Neural cell (in vitro differentiated cells): Measurements from ENCODE around the gene ABCB8. TPM values are rescaled to one million over a fixed set of nuclear protein-coding genes. Genes with fewer than 3 reads are reported as not detected.
A peak's percentile ranks its signal among the peaks of the same experiment; 100 is the strongest.

Source experiments
- H2AFZ ChIP-seq: fragments of 200-600, 300-800 bp; sonication (generic), shearing (Covaris generic); 2 replicates; pipeline ENCODE4 v1.6.0; 2014; ENCODE audit warnings: low read depth, mild to moderate bottlenecking, antibody characterized with exemption, low read length, moderate library complexity
- H3F3A ChIP-seq: fragments of 200-600 bp; shearing (Covaris generic); 2 replicates; pipeline ENCODE4 v1.6.1; 2016; ENCODE audit warnings: mild to moderate bottlenecking, moderate library complexity, mixed read lengths, antibody characterized with exemption, low read length; ENCODE audit not compliant: insufficient read depth, poor library complexity, severe bottlenecking
- H3K27ac ChIP-seq: fragments of 200-600, 300-800 bp; sonication (generic), shearing (Covaris generic); 2 replicates; pipeline ENCODE4 v1.5.1; 2014; ENCODE audit warnings: mild to moderate bottlenecking, low read length, moderate library complexity
- H3K27me3 ChIP-seq: fragments of 300-800, 200-600 bp; sonication (generic), shearing (Covaris generic); 2 replicates; pipeline ENCODE4 v1.6.0; 2014; ENCODE audit warnings: mild to moderate bottlenecking, low read depth, low read length, moderate library complexity; ENCODE audit not compliant: insufficient read depth
- H3K36me3 ChIP-seq: fragments of 300-800, 200-600 bp; sonication (generic), shearing (Covaris generic); 2 replicates; pipeline ENCODE4 v1.5.1; 2014; ENCODE audit warnings: mild to moderate bottlenecking, antibody characterized with exemption, low read length, moderate library complexity; ENCODE audit not compliant: insufficient read depth
- H3K4me2 ChIP-seq: fragments of 300-800, 200-600 bp; sonication (generic), shearing (Covaris generic); 2 replicates; pipeline ENCODE4 v1.6.0; 2014; ENCODE audit warnings: mild to moderate bottlenecking, low read length
- H3K4me3 ChIP-seq: fragments of 300-800, 200-600 bp; sonication (generic), shearing (Covaris generic); 2 replicates; pipeline ENCODE4 v1.5.1; 2014; ENCODE audit warnings: mild to moderate bottlenecking, low read length, moderate library complexity
- H3K79me2 ChIP-seq: fragments of 200-600 bp; shearing (Covaris generic); replicated peaks from 2 replicates; pipeline ENCODE4 v1.6.0; 2014; ENCODE audit warnings: mild to moderate bottlenecking, low read length, moderate library complexity; ENCODE audit not compliant: insufficient read depth
- H3K9ac ChIP-seq: fragments of 300-800, 200-600 bp; sonication (generic), shearing (Covaris generic); 2 replicates; pipeline ENCODE4 v1.6.1; 2016; ENCODE audit warnings: mild to moderate bottlenecking, low read length, mixed read lengths
- H3K9me2 ChIP-seq: fragments of 200-600 bp; shearing (Covaris generic); 2 replicates; pipeline ENCODE4 v1.6.1; 2016; ENCODE audit warnings: mild to moderate bottlenecking, low read length, mixed read lengths; ENCODE audit not compliant: insufficient read depth
- H3K9me3 ChIP-seq: fragments of 200-600, 300-800 bp; sonication (generic), shearing (Covaris generic); 2 replicates; pipeline ENCODE4 v1.6.1; 2016; ENCODE audit warnings: mild to moderate bottlenecking, mixed run types, low read length, moderate library complexity, mixed read lengths
- H4K20me1 ChIP-seq: fragments of 200-600 bp; shearing (Covaris generic); 2 replicates; pipeline ENCODE4 v1.6.1; 2016; ENCODE audit warnings: mild to moderate bottlenecking, mixed run types; ENCODE audit not compliant: insufficient read depth
- CTCF ChIP-seq: fragments of 450-650 bp; IDR thresholded peaks from 2 replicates; pipeline ENCODE4 v1.5.1; 2014; ENCODE audit warnings: antibody characterized with exemption, mild to moderate bottlenecking, moderate library complexity; ENCODE audit not compliant: poor library complexity, severe bottlenecking
- EP300 ChIP-seq: fragments of 450-650 bp; conservative IDR thresholded peaks from 2 replicates; pipeline ENCODE4 v1.6.1; 2014; ENCODE audit warnings: antibody characterized with exemption, mild to moderate bottlenecking, moderate library complexity; ENCODE audit not compliant: poor library complexity, severe bottlenecking
- EZH2 ChIP-seq: fragments of 200-600, 300-800 bp; shearing (Covaris generic), sonication (generic); IDR thresholded peaks from 2 replicates; pipeline ENCODE4 v1.6.1; 2014; ENCODE audit warnings: antibody characterized with exemption, low read length, borderline replicate concordance, mild to moderate bottlenecking; ENCODE audit not compliant: insufficient read depth, poor library complexity, severe bottlenecking
- MXI1 ChIP-seq: fragments of 450-650 bp; conservative IDR thresholded peaks from 2 replicates; pipeline ENCODE4 v1.6.1; 2014; ENCODE audit warnings: antibody characterized with exemption, mild to moderate bottlenecking; ENCODE audit not compliant: poor library complexity, severe bottlenecking
- POLR2AphosphoS5 ChIP-seq: IDR thresholded peaks from 2 replicates; pipeline ENCODE4 v1.6.1; 2012
- RAD21 ChIP-seq: fragments of 450-650 bp; conservative IDR thresholded peaks from 2 replicates; pipeline ENCODE4 v1.6.1; 2014; ENCODE audit warnings: antibody characterized with exemption, mild to moderate bottlenecking, moderate library complexity
- SMC3 ChIP-seq: fragments of 450-650 bp; conservative IDR thresholded peaks from 2 replicates; pipeline ENCODE4 v1.6.1; 2014; ENCODE audit warnings: antibody characterized with exemption, mild to moderate bottlenecking, moderate library complexity; ENCODE audit not compliant: poor library complexity
- TAF1 ChIP-seq: IDR thresholded peaks from 2 replicates; pipeline ENCODE4 v1.6.1; 2012; ENCODE audit warnings: low read depth
- polyA plus RNA-seq: library from polyadenylated mRNA; depleted of rRNA; stranded (reverse); fragments of >200 nt; gene quantifications from 2 replicates; pipeline ENCODE4 v1.2.3, GENCODE V29; 2014
- TF ChIP-seq, protein P1 (sequence below): IDR thresholded peaks from 2 replicates; pipeline ENCODE4 v1.6.1; 2012; ENCODE audit warnings: borderline replicate concordance

Gene ABCB8
- polyA plus RNA-seq, 1 donor from 2014 or later: 40.5 TPM

DNA sequence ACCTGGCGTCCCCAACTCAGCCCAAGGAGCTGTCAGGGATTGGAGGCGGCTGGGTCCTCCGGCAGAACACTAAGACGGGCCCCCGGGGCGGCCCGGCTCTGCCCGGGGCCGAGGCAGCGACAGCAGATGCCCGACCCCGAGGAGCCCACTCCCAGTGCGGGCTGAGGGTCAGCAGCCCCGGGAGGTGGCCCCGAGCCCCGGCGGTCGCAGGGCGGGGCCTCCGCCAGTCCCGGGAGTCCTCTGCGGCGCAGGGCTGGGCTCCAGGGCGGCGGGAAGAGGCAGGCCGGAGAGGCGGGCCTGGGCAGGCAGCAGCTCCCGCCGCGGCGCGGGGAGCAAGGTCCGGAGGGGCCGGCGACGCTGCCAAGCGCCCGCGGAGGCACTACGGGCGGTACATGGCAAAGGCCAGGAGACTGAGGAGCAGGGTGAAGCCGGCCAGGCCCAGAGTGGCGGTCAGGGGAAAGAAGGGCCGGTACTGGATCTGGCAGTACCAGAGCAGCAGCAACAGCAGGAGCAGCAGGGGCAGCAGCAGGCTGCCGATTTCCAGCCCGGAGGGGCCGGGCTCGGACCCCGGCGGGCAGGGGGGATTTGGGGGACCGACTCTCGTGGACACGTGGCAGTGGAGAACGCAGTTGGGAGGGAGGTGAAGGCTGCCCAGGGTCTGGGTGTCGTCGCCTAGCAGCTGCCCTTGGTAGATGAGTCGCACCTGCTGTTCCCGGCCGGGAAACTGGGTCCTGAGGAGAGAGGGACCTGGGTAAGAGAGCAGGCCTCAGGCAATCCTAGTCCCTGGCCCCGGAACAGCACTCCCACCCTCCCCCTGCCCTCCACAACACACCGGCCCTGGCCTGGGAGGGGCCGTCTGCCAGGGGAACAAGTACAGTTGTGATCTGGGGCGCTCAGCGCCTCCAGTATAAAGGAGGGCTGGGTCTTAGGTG is 53.2 kb downstream of the ABCB8 start:
- peaks cover 13% of the 10 kb centered on the region for H3K79me2 ChIP-seq
- no peaks in the 10 kb centered on the region for H3F3A ChIP-seq
- H3K27me3 ChIP-seq: no peaks in the 10 kb centered on the region
- TF ChIP-seq EP300: no peak
- no peak for TF ChIP-seq POLR2AphosphoS5
- TF ChIP-seq EZH2: no peak
- TF ChIP-seq RAD21: no peak
- no peak for TF ChIP-seq MXI1
- TF ChIP-seq TAF1: no peak
- TF ChIP-seq CTCF: no peak
- no peak for TF ChIP-seq SMC3
- TF ChIP-seq, protein P1, sequence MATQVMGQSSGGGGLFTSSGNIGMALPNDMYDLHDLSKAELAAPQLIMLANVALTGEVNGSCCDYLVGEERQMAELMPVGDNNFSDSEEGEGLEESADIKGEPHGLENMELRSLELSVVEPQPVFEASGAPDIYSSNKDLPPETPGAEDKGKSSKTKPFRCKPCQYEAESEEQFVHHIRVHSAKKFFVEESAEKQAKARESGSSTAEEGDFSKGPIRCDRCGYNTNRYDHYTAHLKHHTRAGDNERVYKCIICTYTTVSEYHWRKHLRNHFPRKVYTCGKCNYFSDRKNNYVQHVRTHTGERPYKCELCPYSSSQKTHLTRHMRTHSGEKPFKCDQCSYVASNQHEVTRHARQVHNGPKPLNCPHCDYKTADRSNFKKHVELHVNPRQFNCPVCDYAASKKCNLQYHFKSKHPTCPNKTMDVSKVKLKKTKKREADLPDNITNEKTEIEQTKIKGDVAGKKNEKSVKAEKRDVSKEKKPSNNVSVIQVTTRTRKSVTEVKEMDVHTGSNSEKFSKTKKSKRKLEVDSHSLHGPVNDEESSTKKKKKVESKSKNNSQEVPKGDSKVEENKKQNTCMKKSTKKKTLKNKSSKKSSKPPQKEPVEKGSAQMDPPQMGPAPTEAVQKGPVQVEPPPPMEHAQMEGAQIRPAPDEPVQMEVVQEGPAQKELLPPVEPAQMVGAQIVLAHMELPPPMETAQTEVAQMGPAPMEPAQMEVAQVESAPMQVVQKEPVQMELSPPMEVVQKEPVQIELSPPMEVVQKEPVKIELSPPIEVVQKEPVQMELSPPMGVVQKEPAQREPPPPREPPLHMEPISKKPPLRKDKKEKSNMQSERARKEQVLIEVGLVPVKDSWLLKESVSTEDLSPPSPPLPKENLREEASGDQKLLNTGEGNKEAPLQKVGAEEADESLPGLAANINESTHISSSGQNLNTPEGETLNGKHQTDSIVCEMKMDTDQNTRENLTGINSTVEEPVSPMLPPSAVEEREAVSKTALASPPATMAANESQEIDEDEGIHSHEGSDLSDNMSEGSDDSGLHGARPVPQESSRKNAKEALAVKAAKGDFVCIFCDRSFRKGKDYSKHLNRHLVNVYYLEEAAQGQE: no peak
- H3K9me2 ChIP-seq: no peaks in the 10 kb centered on the region
- H3K9ac ChIP-seq: peak overlapping the region; percentile 85
- H3K9me3 ChIP-seq: no peaks in the 10 kb centered on the region
- no peak overlapping the region for H3K27ac ChIP-seq
- H4K20me1 ChIP-seq: no peaks in the 10 kb centered on the region
- no peaks in the 10 kb centered on the region for H3K36me3 ChIP-seq
- peak overlapping the region; percentile 30 for H3K4me2 ChIP-seq
- H2AFZ ChIP-seq: no peak overlapping the region
- peak overlapping the region; percentile 91 for H3K4me3 ChIP-seq

DNA sequence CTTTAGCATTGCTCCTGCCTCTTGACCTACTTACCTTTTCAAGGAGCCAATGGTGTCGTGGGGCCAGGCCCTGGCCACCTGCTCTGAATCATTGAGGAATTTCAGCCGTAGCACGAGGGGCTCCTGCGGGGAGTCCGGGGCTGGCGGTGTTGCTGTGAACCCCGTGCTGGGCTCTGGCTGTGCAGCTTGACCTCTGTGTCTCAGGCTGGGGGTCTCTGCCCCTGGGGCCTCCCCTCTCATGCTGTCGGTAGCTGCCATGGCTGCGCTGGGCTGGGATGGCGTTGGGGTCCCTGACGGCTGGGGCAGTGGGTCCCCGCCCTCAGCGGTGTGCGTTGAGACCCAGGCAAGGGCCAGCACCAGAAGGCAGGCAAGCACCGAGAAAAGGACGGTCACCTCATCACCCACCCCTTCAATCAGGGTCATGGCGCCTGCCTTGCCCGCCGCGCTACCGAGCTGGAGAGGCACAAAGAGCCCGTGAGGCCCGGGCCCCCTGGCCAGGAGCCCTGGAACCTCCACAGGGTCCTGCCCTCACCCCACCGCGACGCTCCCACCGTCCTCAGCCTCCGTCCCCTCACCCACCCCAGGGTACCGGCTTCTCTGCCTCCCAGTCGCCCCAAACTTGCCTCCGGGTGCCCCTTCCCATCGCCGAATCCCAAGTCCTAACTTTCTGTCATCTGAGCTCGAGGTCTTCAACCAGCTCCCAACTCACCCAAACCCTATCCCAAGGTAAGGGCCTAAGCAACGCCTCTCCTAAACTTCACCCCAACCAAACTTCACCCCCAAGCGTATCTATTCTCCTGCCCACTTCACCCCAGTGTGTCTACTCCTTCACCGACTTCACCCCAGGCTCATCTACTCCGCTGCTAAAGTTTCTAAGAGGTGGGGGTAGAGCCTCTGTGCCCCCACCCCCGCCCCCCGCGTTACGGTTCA is 54.2 kb downstream of the ABCB8 start:
- Histone ChIP-seq H3K9ac (peak overlapping the region; percentile 75), H3K4me3 (peak overlapping the region; percentile 79), H3K4me2 (peak overlapping the region; percentile 56), H3K27me3 (no peaks in the 10 kb centered on the region), H4K20me1 (no peaks in the 10 kb centered on the region), H3K27ac (no peak overlapping the region), H3K79me2 (peaks cover 13% of the 10 kb centered on the region), H3K9me2 (no peaks in the 10 kb centered on the region), H3K9me3 (no peaks in the 10 kb centered on the region), H3F3A (no peaks in the 10 kb centered on the region), H3K36me3 (no peaks in the 10 kb centered on the region), H2AFZ (peak overlapping the region; percentile 40)
- TF ChIP-seq RAD21 (no peak), EZH2 (no peak), POLR2AphosphoS5 (no peak), EP300 (no peak), MXI1 (no peak), CTCF (no peak), TAF1 (no peak), SMC3 (no peak)
- TF ChIP-seq, protein P1: no peak
